HUES6 (cell line): Measurements from ENCODE around the gene DAZAP1.
"Not testable (repeated sequence)": the region's sequence is repeated elsewhere in the genome, so short reads cannot be mapped to it uniquely, and the experiment has no call there.

Experiments used
- H3K27ac ChIP-seq: 2 replicates; pipeline ENCODE4 v1.7.0; 2013; ENCODE audit warnings: low read depth, mild to moderate bottlenecking, low read length, inconsistent platforms
- H3K27me3 ChIP-seq: 2 replicates; pipeline ENCODE4 v1.6.1; 2013; ENCODE audit warnings: low read length; ENCODE audit not compliant: control insufficient read depth, insufficient read depth
- H3K36me3 ChIP-seq: 2 replicates; pipeline ENCODE4 v1.6.1; 2013; ENCODE audit warnings: low read length; ENCODE audit not compliant: control insufficient read depth, insufficient read depth
- H3K4me1 ChIP-seq: 2 replicates; pipeline ENCODE4 v1.6.1; 2013; ENCODE audit warnings: low read length; ENCODE audit not compliant: control insufficient read depth, insufficient read depth
- H3K4me3 ChIP-seq: 2 replicates; pipeline ENCODE4 v1.5.1; 2013; ENCODE audit warnings: low read depth, low read length
- H3K9ac ChIP-seq: one replicate; pipeline ENCODE4 v1.6.1; 2013; ENCODE audit warnings: mild to moderate bottlenecking, low read length
- H3K9me3 ChIP-seq: 2 replicates; pipeline ENCODE4 v1.6.1; 2013; ENCODE audit warnings: low read depth, low read length; ENCODE audit not compliant: control insufficient read depth, insufficient read depth

Gene DAZAP1

GRCh38 chr19:1416014-1416841 lies 8.8 kb downstream of the DAZAP1 start:
- H3K9ac ChIP-seq = peak overlapping the region; percentile 68
- H3K9me3 ChIP-seq = no peaks in the 10 kb centered on the region
- peak overlapping the region; percentile 44; the same call in 1 of the 2 replicates for H3K27ac ChIP-seq
- peaks cover 64% of the 10 kb centered on the region for H3K36me3 ChIP-seq
- H3K27me3 ChIP-seq = no peaks in the 10 kb centered on the region
- peak overlapping the region; percentile 38 for H3K4me3 ChIP-seq
- peaks cover 27% of the 10 kb centered on the region for H3K4me1 ChIP-seq

GRCh38 chr19:1417145-1417544 lies 9.8 kb downstream of the DAZAP1 start:
- Histone ChIP-seq H3K27me3 (no peaks in the 10 kb centered on the region), H3K9ac (no peak overlapping the region), H3K4me1 (peaks cover 23% of the 10 kb centered on the region), H3K36me3 (peaks cover 73% of the 10 kb centered on the region), H3K27ac (no peak overlapping the region), H3K9me3 (no peaks in the 10 kb centered on the region), H3K4me3 (no peak overlapping the region)

GRCh38 chr19:1417681-1418495 lies 10.5 kb downstream of the DAZAP1 start:
- Histone ChIP-seq H3K9me3 (no peaks in the 10 kb centered on the region), H3K36me3 (peaks cover 76% of the 10 kb centered on the region), H3K4me3 (no peak overlapping the region), H3K27ac (no peak overlapping the region), H3K4me1 (peaks cover 23% of the 10 kb centered on the region), H3K27me3 (no peaks in the 10 kb centered on the region), H3K9ac (no peak overlapping the region)

- peaks cover 76% of the 10 kb centered on the region for H3K36me3 ChIP-seq
- H3K9ac ChIP-seq = no peak overlapping the region
- no peaks in the 10 kb centered on the region for H3K9me3 ChIP-seq
- peaks cover 27% of the 10 kb centered on the region for H3K4me1 ChIP-seq
- no peak overlapping the region for H3K4me3 ChIP-seq
- no peak overlapping the region for H3K27ac ChIP-seq
- H3K27me3 ChIP-seq = no peaks in the 10 kb centered on the region
Observed at GRCh38 chr19:1418496-1418775, 11.1 kb downstream of the DAZAP1 start.

GRCh38 chr19:1418951-1419738 lies 11.8 kb downstream of the DAZAP1 start:
- Histone ChIP-seq H3K4me1 (peaks cover 32% of the 10 kb centered on the region), H3K9me3 (no peaks in the 10 kb centered on the region), H3K27me3 (no peaks in the 10 kb centered on the region), H3K4me3 (no peak overlapping the region), H3K36me3 (peaks cover 80% of the 10 kb centered on the region), H3K27ac (no peak overlapping the region), H3K9ac (no peak overlapping the region)

GRCh38 chr19:1420085-1420484 lies 12.7 kb downstream of the DAZAP1 start:
- Histone ChIP-seq H3K36me3 (peaks cover 89% of the 10 kb centered on the region), H3K4me1 (peaks cover 28% of the 10 kb centered on the region)
- H3K4me3 ChIP-seq, H3K9ac ChIP-seq, H3K9me3 ChIP-seq, H3K27me3 ChIP-seq, H3K27ac ChIP-seq: not testable (repeated sequence)

- Histone ChIP-seq H3K27me3 (no peaks in the 10 kb centered on the region), H3K9ac (no peak overlapping the region), H3K36me3 (peaks cover 94% of the 10 kb centered on the region), H3K4me1 (peaks cover 23% of the 10 kb centered on the region), H3K4me3 (no peak overlapping the region), H3K9me3 (no peaks in the 10 kb centered on the region), H3K27ac (no peak overlapping the region)
Observed at GRCh38 chr19:1420590-1420989, 13.2 kb downstream of the DAZAP1 start.

GRCh38 chr19:1421218-1421957 lies 14.0 kb downstream of the DAZAP1 start:
- no peaks in the 10 kb centered on the region for H3K9me3 ChIP-seq
- peaks cover 15% of the 10 kb centered on the region; the same call in 1 of the 2 replicates for H3K4me1 ChIP-seq
- no peaks in the 10 kb centered on the region for H3K27me3 ChIP-seq
- H3K27ac ChIP-seq = no peak overlapping the region
- H3K9ac ChIP-seq = no peak overlapping the region
- H3K4me3 ChIP-seq = no peak overlapping the region
- H3K36me3 ChIP-seq = peaks cover 98% of the 10 kb centered on the region

- H3K27me3 ChIP-seq = no peaks in the 10 kb centered on the region
- H3K4me1 ChIP-seq = peaks cover 12% of the 10 kb centered on the region; the same call in 1 of the 2 replicates
- H3K27ac ChIP-seq = no peak overlapping the region
- H3K36me3 ChIP-seq = peaks cover 99% of the 10 kb centered on the region
- H3K4me3 ChIP-seq = no peak overlapping the region
- no peak overlapping the region for H3K9ac ChIP-seq
- no peaks in the 10 kb centered on the region for H3K9me3 ChIP-seq
Observed at GRCh38 chr19:1421958-1422305, 14.5 kb downstream of the DAZAP1 start.

GRCh38 chr19:1422360-1422759 lies 15.0 kb downstream of the DAZAP1 start:
- H3K9me3 ChIP-seq = no peaks in the 10 kb centered on the region
- H3K4me1 ChIP-seq = 0 out of 2 replicates have a peak, but pooled peaks cover 9% of the 10 kb centered on the region
- no peaks in the 10 kb centered on the region for H3K27me3 ChIP-seq
- H3K36me3 ChIP-seq = peaks cover 99% of the 10 kb centered on the region
- H3K4me3 ChIP-seq = no peak overlapping the region
- H3K9ac ChIP-seq = no peak overlapping the region
- H3K27ac ChIP-seq = no peak overlapping the region
